A549 (cell line): ENCODE measurements around the gene ZNF730. TPM values are rescaled to one million over a fixed set of nuclear protein-coding genes. Genes with fewer than 3 reads are reported as not detected.
"Not testable (repeated sequence)": the region's sequence is repeated elsewhere in the genome, so short reads cannot be mapped to it uniquely, and the experiment has no call there.

Source experiments
- ATAC-seq, 2 experiments: fragments of 200-7000 bp in 1 of 2; fragments of >200 bp in 1 of 2; cut with Nextera tagmentation in 1 of 2; cut with Tn5 transposase in 1 of 2; 3 replicates each; pipeline versions ENCODE4 v1.8.0 to v1.9.1; 2018 to 2020; ENCODE audit warnings: mild to moderate bottlenecking in 1 of 2, moderate library complexity in 1 of 2
- CTCF ChIA-PET: fragments of 300-600 bp; sonication (Branson Sonifier 250); formaldehyde crosslinking; extraction: SDS; loops from one replicate; lab custom pipeline; 2021; ENCODE audit warnings: antibody characterized with exemption, inconsistent platforms; lab: Yijun Ruan, JAX
- POLR2A ChIA-PET: fragments of 350-600 bp; formaldehyde crosslinking; extraction: SDS; loops from one replicate; lab custom pipeline; 2021; ENCODE audit warnings: antibody characterized with exemption, inconsistent platforms; lab: Yijun Ruan, JAX
- DNase-seq, 2 experiments: peaks; one replicate each; pipeline versions ENCODE4 v3.0.0 to v3.0.0-alpha.2; 2011 to 2016; ENCODE audit warnings: low read depth in 1 of 2, low spot score in 1 of 2
- FAIRE-seq: peaks from 2 replicates; lab custom pipeline; 2011; peaks lifted over from hg19 to GRCh38; lab: Jason Lieb, UNC
- H3K27ac ChIP-seq, 2 experiments: fragments of >200 bp; sonication (Bioruptor Twin); formaldehyde crosslinking; 3 replicates each; pipeline ENCODE4 v1.5.1; 2016 to 2017
- H3K4me1 ChIP-seq: fragments of >200 bp; sonication (Bioruptor Twin); formaldehyde crosslinking; 3 replicates; pipeline ENCODE4 v1.6.1; 2016
- H3K4me2 ChIP-seq: fragments of >200 bp; sonication (Bioruptor Twin); formaldehyde crosslinking; 3 replicates; pipeline ENCODE4 v1.6.1; 2016
- H3K4me3 ChIP-seq: fragments of >200 bp; sonication (Bioruptor Twin); formaldehyde crosslinking; 3 replicates; pipeline ENCODE4 v1.5.1; 2016
- H3K9me3 ChIP-seq: fragments of >200 bp; sonication (Bioruptor Twin); formaldehyde crosslinking; 3 replicates; pipeline ENCODE4 v1.6.1; 2016
- CBX2 ChIP-seq: fragments of 200-600 bp; sonication (generic); IDR thresholded peaks from 2 replicates; pipeline ENCODE4 v1.6.1; 2016; ENCODE audit warnings: low read depth, mild to moderate bottlenecking, borderline replicate concordance
- CBX8 ChIP-seq: fragments of 200-600 bp; sonication (generic); IDR thresholded peaks from 2 replicates; pipeline ENCODE4 v1.6.1; 2016
- CHD4 ChIP-seq: fragments of 200-600 bp; sonication (generic); IDR thresholded peaks from 2 replicates; pipeline ENCODE4 v1.6.1; 2016; ENCODE audit warnings: antibody characterized with exemption, mild to moderate bottlenecking, borderline replicate concordance
- EHF ChIP-seq: fragments of 250-450 bp; sonication (Bioruptor Pico); IDR thresholded peaks from 2 replicates; pipeline ENCODE4 v1.5.0; 2020; ENCODE audit warnings: mild to moderate bottlenecking
- EP300 ChIP-seq, 2 experiments: fragments of >200 bp; sonication (Bioruptor Twin); formaldehyde crosslinking; IDR thresholded peaks; 2 replicates in 1 of 2; 3 replicates in 1 of 2; pipeline ENCODE4 v1.6.1; 2016 to 2017
- HDAC2 ChIP-seq: fragments of 200-600 bp; sonication (generic); IDR thresholded peaks from 2 replicates; pipeline ENCODE4 v1.6.1; 2016
- HOXA7 ChIP-seq: fragments of 250-450 bp; sonication (Bioruptor Pico); IDR thresholded peaks from 2 replicates; pipeline ENCODE4 v1.5.0; 2020; ENCODE audit warnings: mild to moderate bottlenecking, moderate library complexity
- JUN ChIP-seq, 2 experiments: fragments of >200 bp; sonication (Bioruptor Twin); formaldehyde crosslinking; IDR thresholded peaks; 2 replicates in 1 of 2; 3 replicates in 1 of 2; pipeline ENCODE4 v1.6.1; 2016 to 2017
- JUNB ChIP-seq: fragments of >200 bp; sonication (Bioruptor Twin); formaldehyde crosslinking; IDR thresholded peaks from 2 replicates; pipeline ENCODE4 v1.6.1; 2016
- KDM1A ChIP-seq: fragments of 200-600 bp; sonication (generic); IDR thresholded peaks from 2 replicates; pipeline ENCODE4 v1.6.1; 2016; ENCODE audit warnings: low read depth, mild to moderate bottlenecking
- MAZ ChIP-seq: fragments of 150-350 bp; IDR thresholded peaks from 2 replicates; pipeline ENCODE4 v1.6.1; 2014; ENCODE audit warnings: antibody characterized with exemption, low read depth, low read length, borderline replicate concordance
- NPAS2 ChIP-seq: fragments of 250-450 bp; sonication (Bioruptor Pico); IDR thresholded peaks from 2 replicates; pipeline ENCODE4 v1.8.0; 2022; ENCODE audit warnings: mild to moderate bottlenecking, moderate library complexity, borderline replicate concordance
- RNF2 ChIP-seq: fragments of 200-600 bp; sonication (generic); IDR thresholded peaks from 2 replicates; pipeline ENCODE4 v1.6.1; 2016; ENCODE audit warnings: low read depth, mild to moderate bottlenecking, antibody characterized with exemption, moderate library complexity, borderline replicate concordance
- SMC3 ChIP-seq: fragments of >200 bp; sonication (Bioruptor Twin); formaldehyde crosslinking; IDR thresholded peaks from 3 replicates; pipeline ENCODE4 v1.6.1; 2018; ENCODE audit warnings: inconsistent platforms
- TP53 ChIP-seq: fragments of 250-450 bp; sonication (Bioruptor Pico); IDR thresholded peaks from 2 replicates; pipeline ENCODE4 v1.5.0; 2021; ENCODE audit warnings: mild to moderate bottlenecking, moderate library complexity
- ZC3H11A ChIP-seq: fragments of 450-650 bp; IDR thresholded peaks from 2 replicates; pipeline ENCODE4 v1.6.1; 2014; ENCODE audit warnings: antibody characterized with exemption, mild to moderate bottlenecking
- ZSCAN20 ChIP-seq: fragments of 250-450 bp; sonication (Bioruptor Pico); IDR thresholded peaks from 2 replicates; pipeline ENCODE4 v1.8.0; 2022; ENCODE audit warnings: mild to moderate bottlenecking, moderate library complexity
- WGBS: methylation state at CpG from one replicate; pipeline ENCODE4 v1.1.6; 2017; ENCODE audit errors: missing lambda C conversion rate; 5-methylcytosine and 5-hydroxymethylcytosine counted together
- polyA plus RNA-seq, 4 experiments: library from polyadenylated mRNA; depleted of rRNA in 3 of 4; stranded (reverse); fragments of >200 nt; fragmentation: RNase III in 1 of 4; extraction: RNeasy Plus Mini Kit Qiagen cat#74134 plus additional on column Dnase treatment in 1 of 4; gene quantifications; 2 replicates in 3 of 4; 3 replicates in 1 of 4; pipeline ENCODE4 v1.2.3, GENCODE V29; 2011 to 2017
- TF ChIP-seq, protein P1 (sequence below): fragments of 250-450 bp; sonication (Bioruptor Pico); IDR thresholded peaks from 2 replicates; pipeline ENCODE4 v1.5.0; 2020; ENCODE audit warnings: low read depth, mild to moderate bottlenecking, moderate library complexity
- TF ChIP-seq, protein P2 (sequence below): IDR thresholded peaks from 2 replicates; pipeline ENCODE4 v1.6.1; 2012
- TF ChIP-seq, protein P3 (sequence below): fragments of 150-350 bp; IDR thresholded peaks from 2 replicates; pipeline ENCODE4 v1.6.1; 2014; ENCODE audit warnings: low read depth, mild to moderate bottlenecking, low read length
- TF ChIP-seq, protein P4 (sequence below): fragments of >200 bp; sonication (Bioruptor Twin); formaldehyde crosslinking; IDR thresholded peaks from 3 replicates; pipeline ENCODE4 v1.6.1; 2016
- TF ChIP-seq, protein P5 (sequence below): fragments of >200 bp; sonication (Bioruptor Twin); formaldehyde crosslinking; IDR thresholded peaks from 2 replicates; pipeline ENCODE4 v1.6.1; 2016
- TF ChIP-seq, protein P6 (sequence below): fragments of >200 bp; sonication (Bioruptor Twin); formaldehyde crosslinking; IDR thresholded peaks from 3 replicates; pipeline ENCODE4 v1.5.1; 2016
- TF ChIP-seq, protein P7 (sequence below): IDR thresholded peaks from 2 replicates; pipeline ENCODE4 v1.6.1; 2012; ENCODE audit warnings: low read depth, borderline replicate concordance

ZNF730 gene
- polyA plus RNA-seq, 2 of the 4 experiments (the other 2 are of a cell fraction) = not detected

DNA sequence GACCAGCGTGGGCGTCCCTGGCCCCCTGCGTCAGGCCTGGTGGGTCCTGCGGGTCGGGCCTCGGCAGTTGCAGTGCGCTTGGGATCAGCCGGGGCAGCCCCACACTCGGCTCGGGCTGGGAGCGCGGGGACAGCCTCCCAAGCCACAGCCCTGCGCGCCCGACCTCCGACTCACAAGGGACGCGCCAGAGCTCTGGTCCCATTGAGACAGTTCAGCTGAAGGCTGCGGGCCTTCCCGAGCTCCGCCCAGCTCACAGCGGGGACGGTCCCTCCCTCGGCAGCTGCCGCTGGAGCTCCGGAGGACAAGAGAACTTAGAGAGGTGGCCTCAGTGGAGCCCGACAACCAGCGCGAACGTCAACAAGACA, 45.7 kb upstream of the ZNF730 start:
- H3K4me3 ChIP-seq = no peak overlapping the region
- CTCF ChIA-PET = no interaction called here
- H3K9me3 ChIP-seq = peaks cover 61% of the 10 kb centered on the region; the same call in 2 of the 3 replicates

DNA sequence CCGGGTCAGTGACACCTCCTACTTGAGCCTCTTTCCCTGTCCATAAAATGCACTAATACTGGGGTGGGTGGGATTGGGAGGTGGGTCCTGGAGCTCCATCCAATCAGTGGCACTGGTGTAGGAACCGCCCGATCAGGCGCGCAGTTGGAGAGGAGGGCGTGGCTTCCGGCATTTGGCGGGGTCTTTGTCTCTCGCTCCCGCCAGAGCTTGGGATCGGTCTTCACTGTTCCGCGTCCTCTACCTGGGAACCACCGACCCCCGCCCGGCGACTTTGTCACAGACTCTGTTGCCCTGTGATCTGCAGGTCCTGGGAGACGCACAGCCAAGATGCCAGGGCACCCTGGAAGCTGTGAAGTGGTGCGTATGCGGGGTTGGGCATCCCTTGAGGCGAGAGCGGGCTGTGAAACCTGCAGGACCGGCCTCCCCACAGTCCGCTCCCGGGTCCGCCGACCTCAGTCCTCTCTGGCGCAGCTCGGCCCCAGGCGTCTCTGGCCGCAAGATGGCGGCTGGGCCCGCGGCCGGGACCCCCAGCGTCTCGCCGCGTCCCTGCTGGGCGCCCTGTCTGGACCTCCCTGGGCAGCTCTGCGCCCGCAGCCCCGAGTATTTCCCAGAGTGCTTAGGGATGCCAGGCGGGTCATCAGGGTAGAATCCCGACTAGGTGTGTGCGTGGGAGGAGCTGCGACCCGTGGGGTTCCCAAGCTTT, 41.6 kb upstream of the ZNF730 start:
- H3K4me3 ChIP-seq = no peak overlapping the region
- TF ChIP-seq, protein P1, sequence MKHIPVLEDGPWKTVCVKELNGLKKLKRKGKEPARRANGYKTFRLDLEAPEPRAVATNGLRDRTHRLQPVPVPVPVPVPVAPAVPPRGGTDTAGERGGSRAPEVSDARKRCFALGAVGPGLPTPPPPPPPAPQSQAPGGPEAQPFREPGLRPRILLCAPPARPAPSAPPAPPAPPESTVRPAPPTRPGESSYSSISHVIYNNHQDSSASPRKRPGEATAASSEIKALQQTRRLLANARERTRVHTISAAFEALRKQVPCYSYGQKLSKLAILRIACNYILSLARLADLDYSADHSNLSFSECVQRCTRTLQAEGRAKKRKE (CRISPR knock-in tag) = no peak
- TF ChIP-seq ZSCAN20 (no peak), SMC3 (no peak), CBX2 (no peak), MAZ (no peak), ZC3H11A (no peak), JUN (IDR thresholded peaks at IDR 0.05) (no peak), KDM1A (no peak), JUNB (no peak)
- TF ChIP-seq, protein P2, sequence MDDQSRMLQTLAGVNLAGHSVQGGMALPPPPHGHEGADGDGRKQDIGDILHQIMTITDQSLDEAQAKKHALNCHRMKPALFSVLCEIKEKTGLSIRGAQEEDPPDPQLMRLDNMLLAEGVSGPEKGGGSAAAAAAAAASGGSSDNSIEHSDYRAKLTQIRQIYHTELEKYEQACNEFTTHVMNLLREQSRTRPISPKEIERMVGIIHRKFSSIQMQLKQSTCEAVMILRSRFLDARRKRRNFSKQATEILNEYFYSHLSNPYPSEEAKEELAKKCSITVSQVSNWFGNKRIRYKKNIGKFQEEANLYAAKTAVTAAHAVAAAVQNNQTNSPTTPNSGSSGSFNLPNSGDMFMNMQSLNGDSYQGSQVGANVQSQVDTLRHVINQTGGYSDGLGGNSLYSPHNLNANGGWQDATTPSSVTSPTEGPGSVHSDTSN = no peak
- TF ChIP-seq, protein P3, sequence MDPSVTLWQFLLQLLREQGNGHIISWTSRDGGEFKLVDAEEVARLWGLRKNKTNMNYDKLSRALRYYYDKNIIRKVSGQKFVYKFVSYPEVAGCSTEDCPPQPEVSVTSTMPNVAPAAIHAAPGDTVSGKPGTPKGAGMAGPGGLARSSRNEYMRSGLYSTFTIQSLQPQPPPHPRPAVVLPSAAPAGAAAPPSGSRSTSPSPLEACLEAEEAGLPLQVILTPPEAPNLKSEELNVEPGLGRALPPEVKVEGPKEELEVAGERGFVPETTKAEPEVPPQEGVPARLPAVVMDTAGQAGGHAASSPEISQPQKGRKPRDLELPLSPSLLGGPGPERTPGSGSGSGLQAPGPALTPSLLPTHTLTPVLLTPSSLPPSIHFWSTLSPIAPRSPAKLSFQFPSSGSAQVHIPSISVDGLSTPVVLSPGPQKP = no peak
- TF ChIP-seq, protein P4, sequence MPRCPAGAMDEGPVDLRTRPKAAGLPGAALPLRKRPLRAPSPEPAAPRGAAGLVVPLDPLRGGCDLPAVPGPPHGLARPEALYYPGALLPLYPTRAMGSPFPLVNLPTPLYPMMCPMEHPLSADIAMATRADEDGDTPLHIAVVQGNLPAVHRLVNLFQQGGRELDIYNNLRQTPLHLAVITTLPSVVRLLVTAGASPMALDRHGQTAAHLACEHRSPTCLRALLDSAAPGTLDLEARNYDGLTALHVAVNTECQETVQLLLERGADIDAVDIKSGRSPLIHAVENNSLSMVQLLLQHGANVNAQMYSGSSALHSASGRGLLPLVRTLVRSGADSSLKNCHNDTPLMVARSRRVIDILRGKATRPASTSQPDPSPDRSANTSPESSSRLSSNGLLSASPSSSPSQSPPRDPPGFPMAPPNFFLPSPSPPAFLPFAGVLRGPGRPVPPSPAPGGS = no peak
- TF ChIP-seq, protein P5, sequence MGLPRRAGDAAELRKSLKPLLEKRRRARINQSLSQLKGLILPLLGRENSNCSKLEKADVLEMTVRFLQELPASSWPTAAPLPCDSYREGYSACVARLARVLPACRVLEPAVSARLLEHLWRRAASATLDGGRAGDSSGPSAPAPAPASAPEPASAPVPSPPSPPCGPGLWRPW = no peak
- TF ChIP-seq, protein P6, sequence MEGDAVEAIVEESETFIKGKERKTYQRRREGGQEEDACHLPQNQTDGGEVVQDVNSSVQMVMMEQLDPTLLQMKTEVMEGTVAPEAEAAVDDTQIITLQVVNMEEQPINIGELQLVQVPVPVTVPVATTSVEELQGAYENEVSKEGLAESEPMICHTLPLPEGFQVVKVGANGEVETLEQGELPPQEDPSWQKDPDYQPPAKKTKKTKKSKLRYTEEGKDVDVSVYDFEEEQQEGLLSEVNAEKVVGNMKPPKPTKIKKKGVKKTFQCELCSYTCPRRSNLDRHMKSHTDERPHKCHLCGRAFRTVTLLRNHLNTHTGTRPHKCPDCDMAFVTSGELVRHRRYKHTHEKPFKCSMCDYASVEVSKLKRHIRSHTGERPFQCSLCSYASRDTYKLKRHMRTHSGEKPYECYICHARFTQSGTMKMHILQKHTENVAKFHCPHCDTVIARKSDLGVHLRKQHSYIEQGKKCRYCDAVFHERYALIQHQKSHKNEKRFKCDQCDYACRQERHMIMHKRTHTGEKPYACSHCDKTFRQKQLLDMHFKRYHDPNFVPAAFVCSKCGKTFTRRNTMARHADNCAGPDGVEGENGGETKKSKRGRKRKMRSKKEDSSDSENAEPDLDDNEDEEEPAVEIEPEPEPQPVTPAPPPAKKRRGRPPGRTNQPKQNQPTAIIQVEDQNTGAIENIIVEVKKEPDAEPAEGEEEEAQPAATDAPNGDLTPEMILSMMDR = no peak
- DNase-seq (no peak), FAIRE-seq (no peak), ATAC-seq (no peak)
- no peak overlapping the region for H3K27ac ChIP-seq
- no peak overlapping the region for H3K4me2 ChIP-seq
- H3K4me1 ChIP-seq = no peaks in the 10 kb centered on the region
- WGBS = 29% methylated on average over 40 of the region's 48 CpGs
- H3K9me3 ChIP-seq = peaks cover 55% of the 10 kb centered on the region; the same call in 2 of the 3 replicates
- ChIA-PET CTCF (interaction anchor here (0.6 kb wide), 1 partner anchor 95 kb away, joined by 3 read pairs; no protein-coding TSS in a partner anchor), POLR2A (no interaction called here)

More for the DNA sequence above, 45.7 kb upstream of the ZNF730 start:
- ATAC-seq = no peak
- TF ChIP-seq RNF2 (no peak), CBX8 (no peak), TP53 (CRISPR knock-in tag) (no peak), HDAC2 (no peak), EP300 (IDR thresholded peaks at IDR 0.05) (no peak), CHD4 (no peak), EHF (CRISPR knock-in tag) (no peak), NPAS2 (CRISPR knock-in tag) (no peak), HOXA7 (no peak)
- TF ChIP-seq, protein P7, sequence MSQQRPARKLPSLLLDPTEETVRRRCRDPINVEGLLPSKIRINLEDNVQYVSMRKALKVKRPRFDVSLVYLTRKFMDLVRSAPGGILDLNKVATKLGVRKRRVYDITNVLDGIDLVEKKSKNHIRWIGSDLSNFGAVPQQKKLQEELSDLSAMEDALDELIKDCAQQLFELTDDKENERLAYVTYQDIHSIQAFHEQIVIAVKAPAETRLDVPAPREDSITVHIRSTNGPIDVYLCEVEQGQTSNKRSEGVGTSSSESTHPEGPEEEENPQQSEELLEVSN = no peak
- 67% methylated on average over 13 of the region's 30 CpGs for WGBS
- Histone ChIP-seq H3K4me2 (no peak overlapping the region), H3K27ac (no peak overlapping the region), H3K4me1 (no peaks in the 10 kb centered on the region)
- no peak for DNase-seq
- peak; percentile 100 for FAIRE-seq
- POLR2A ChIA-PET = interaction anchor here (0.6 kb wide), 1 partner anchor 624 kb away, joined by 3 read pairs; no protein-coding TSS in a partner anchor

DNA sequence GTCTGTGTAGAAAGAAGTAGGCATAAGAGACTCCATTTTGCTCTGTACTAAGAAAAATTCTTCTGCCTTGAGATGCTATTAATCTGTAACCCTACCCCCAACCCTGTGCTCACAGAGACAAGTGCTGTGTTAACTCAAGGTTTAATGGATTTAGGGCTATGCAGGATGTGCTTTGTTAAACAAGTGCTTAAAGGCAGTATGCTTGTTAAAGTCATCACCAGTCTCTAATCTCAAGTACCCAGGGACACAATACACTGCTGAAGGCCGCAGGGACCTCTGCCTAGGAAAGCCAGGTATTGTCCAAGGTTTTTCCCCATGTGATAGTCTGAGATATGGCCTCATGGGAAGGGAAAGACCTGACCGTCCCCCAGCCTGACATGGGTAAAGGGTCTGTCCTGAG, 39.0 kb upstream of the ZNF730 start:
- POLR2A ChIA-PET, H3K4me3 ChIP-seq, H3K4me1 ChIP-seq, H3K4me2 ChIP-seq, FAIRE-seq, DNase-seq, CTCF ChIA-PET, ATAC-seq, H3K27ac ChIP-seq: not testable (repeated sequence)
- peaks cover 52% of the 10 kb centered on the region for H3K9me3 ChIP-seq
- WGBS = 0% methylated on average over 2 of the region's 2 CpGs
